AG10803 (cell line): ENCODE results near the gene AGPAT2.

Source experiments
- DNase-seq: peaks from one replicate; pipeline ENCODE4 v3.0.0; 2010; ENCODE audit warnings: low read depth
- H3K4me3 ChIP-seq: 2 replicates; pipeline ENCODE4 v1.5.1; 2011; ENCODE audit warnings: mild to moderate bottlenecking, low read length, control low read depth
- TF ChIP-seq, protein P1 (sequence below): conservative IDR thresholded peaks from 2 replicates; pipeline ENCODE4 v1.5.1; 2011; ENCODE audit warnings: mild to moderate bottlenecking, low read length, control low read depth, inconsistent platforms

The AGPAT2 gene

DNA sequence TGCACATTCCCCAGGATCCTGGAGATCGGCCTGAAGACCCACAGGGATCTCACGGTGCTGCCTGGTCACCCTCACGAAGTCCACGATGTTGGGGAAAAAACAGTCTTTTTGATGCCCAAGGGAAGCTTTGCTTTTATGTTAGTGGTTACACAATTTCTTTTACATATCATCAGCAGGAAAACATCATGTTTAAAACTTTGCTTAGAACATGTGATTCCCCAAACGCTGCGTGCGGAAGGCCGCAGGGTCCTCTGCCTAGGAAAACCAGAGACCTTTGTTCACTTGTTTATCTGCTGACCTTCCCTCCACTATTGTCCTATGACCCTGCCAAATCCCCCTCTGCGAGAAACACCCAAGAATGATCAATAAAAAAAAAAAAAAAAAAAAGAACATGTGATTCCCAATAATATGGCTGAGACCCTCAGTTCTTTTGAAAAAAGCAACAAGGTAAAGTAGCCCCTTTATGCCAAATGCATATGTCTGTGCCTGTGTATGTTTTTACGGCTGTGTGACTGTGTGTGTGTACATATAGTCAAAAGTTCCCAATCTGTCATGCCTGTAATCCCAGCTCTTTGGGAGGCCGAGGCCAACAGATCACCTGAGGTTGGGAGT lies 11.5 kb upstream of the AGPAT2 start:
- no peak overlapping the region for H3K4me3 ChIP-seq
- TF ChIP-seq, protein P1, sequence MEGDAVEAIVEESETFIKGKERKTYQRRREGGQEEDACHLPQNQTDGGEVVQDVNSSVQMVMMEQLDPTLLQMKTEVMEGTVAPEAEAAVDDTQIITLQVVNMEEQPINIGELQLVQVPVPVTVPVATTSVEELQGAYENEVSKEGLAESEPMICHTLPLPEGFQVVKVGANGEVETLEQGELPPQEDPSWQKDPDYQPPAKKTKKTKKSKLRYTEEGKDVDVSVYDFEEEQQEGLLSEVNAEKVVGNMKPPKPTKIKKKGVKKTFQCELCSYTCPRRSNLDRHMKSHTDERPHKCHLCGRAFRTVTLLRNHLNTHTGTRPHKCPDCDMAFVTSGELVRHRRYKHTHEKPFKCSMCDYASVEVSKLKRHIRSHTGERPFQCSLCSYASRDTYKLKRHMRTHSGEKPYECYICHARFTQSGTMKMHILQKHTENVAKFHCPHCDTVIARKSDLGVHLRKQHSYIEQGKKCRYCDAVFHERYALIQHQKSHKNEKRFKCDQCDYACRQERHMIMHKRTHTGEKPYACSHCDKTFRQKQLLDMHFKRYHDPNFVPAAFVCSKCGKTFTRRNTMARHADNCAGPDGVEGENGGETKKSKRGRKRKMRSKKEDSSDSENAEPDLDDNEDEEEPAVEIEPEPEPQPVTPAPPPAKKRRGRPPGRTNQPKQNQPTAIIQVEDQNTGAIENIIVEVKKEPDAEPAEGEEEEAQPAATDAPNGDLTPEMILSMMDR, result no peak
- no peak for DNase-seq

DNA sequence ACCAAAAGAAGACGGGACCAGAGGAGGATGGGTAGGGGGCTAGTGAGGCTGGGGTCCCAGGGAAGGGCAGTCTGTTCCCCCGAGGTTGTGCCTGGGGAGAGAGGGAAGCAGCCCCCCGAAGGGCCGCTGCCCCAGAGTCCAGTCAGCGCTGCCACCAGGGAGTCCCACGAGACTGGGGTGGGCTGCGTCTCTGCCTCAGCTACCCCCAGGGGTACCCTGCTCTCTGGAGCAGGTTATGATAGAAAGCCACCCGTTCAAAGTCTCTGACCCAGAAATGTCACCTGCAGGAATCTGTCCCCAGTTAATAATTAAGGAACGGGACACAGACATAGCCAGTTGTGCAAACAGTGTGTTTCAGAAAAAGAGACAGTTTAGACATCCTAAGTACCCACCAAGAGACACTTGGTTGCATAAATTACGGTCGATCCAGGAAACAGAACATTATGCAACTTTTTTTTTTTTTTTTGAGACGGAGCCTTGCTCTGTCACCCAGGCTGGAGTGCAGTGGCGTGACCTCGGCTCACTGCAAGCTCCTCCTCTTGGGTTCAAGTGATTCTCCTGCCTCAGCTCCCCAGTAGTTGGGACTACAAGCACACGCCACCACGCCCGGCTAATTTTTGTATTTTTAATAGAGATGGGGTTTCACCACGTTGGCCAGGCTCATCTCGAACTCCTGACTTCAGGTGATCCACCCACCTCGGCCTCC lies 10.7 kb upstream of the AGPAT2 start:
- TF ChIP-seq, protein P1, result no peak
- no peak for DNase-seq
- no peak overlapping the region for H3K4me3 ChIP-seq

DNA sequence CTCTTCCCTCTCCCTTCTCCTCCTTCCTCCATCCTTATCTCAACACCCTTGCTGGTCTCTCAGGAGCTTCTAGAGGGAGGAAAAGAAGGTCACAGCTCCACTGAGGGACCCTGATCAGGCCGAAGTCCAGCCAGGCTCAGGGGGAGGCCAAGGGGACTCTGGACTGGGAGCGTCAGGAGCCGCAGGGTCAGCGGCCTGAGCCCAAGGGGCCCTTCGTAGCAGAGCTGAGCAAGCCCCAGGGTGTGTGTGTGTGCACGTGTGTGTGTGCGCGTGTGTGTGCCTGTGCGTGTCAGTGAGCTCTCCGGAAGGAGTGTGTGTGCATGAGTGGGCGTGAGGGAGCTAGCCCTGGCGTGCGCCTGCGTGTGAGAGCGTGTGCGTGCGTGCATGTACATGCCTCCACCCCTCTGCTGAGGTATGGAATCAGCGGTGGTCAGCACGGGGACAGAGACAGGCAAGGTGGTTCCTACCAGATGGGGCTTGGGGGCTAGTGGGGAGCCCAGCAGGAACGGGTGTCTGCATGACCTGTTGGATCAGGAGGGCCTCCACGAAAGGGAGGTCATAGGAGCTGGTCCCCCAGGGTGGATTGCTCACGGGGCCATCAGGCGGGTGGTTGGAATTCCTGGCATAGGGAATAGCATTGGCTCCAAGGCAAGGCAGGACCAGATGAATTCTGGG lies 10.0 kb upstream of the AGPAT2 start:
- DNase-seq, result no peak
- no peak overlapping the region for H3K4me3 ChIP-seq
- TF ChIP-seq, protein P1, result no peak

DNA sequence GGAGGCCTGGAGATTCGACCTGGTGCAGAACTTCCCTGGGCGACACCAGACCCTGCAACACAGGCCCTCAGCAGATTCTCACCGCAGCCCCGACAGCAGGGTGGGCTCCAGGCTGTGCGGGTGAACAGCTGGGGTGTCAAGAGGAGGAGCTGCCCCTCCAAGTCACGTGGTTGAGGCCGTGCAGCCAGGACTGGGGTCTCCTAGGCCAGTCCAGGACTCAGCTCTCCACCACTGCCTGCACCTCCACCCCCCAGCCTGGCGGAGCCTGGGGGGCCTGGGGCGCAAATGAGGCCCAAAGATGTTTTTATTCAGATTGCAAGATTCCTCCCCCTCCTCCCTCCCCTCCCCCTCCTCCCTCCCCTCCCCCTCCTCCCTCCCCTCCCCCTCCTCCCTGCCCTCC lies 9.2 kb upstream of the AGPAT2 start:
- no peak overlapping the region for H3K4me3 ChIP-seq
- DNase-seq, result no peak
- TF ChIP-seq, protein P1, result no peak

DNA sequence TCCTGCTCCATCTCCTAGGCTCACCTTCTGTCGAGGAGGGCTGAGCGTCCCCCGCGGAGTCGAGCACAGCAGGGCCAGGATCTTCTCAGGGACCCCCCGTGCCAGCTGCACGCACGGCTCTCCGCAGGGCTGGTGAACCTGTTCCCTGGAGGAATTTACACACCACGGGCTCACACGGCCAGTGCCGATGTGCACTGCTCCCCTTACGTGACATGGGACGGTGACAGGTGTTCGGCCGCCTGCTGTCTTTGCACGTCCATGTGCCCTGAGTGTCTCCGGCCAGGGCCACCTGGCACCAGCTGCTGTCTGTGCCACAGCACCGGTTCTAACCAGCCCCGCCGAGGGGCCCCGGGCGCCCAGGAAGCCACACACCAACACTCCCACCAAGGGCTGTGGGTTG lies 8.7 kb upstream of the AGPAT2 start:
- DNase-seq, result no peak
- TF ChIP-seq, protein P1, result no peak
- no peak overlapping the region for H3K4me3 ChIP-seq

DNA sequence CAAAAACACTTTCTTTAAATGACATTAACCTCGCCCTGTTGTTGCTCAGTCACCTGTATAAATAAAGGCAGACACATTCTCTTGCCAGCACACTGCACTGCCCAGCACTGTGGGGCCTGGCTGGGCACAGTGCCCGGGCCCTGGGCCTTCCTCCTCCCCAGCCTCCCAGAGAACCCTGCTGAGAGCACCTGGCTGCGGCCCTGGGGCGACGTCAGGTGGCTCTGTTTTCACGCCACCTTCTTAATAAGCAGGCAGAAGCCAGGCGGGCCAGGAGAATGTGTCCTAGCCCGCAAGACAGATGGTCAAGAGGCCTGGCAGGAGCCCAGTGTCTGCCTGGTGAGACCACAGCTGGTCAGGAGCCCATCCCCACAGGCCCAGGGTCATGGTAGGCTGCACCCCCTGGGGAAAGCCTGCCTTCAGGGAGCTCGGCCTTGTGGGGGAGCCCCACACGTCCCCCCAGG lies 8.2 kb upstream of the AGPAT2 start:
- H3K4me3 ChIP-seq, result no peak overlapping the region
- TF ChIP-seq, protein P1, result no peak
- no peak for DNase-seq
